ENCODE results near the gene TSSK3.

- TF ChIP-seq POLR2A (IDR thresholded peaks at IDR 0.05) = no peak
- no peak for TF ChIP-seq EP300 (IDR thresholded peaks at IDR 0.05; ENCODE audit: low read depth)
Measured at GRCh38 chr1:32332290-32333079, 29.9 kb upstream of the TSSK3 start.

Measured in transverse colon (tissue), 1 donor.